Psoas muscle (tissue), 8 donors: Measurements from ENCODE around the gene BTBD7. TPM values are rescaled to one million over a fixed set of nuclear protein-coding genes. Genes with fewer than 3 reads are reported as not detected.
A peak's percentile ranks its signal among the peaks of the same experiment; 100 is the strongest.

Experiments used
- ATAC-seq, 4 donors: fragments of 200-7000 bp; cut with Tn5 transposase; one replicate each; pipeline ENCODE4 v1.9.1; 2020; ENCODE audit warnings: moderate library complexity in 3 of 4, mild to moderate bottlenecking in 2 of 4
- DNase-seq, 2 donors: peaks; one replicate each; pipeline ENCODE4 v3.0.0-alpha.2; 2020
- H3K27ac ChIP-seq: fragments of 200-600 bp; one replicate; pipeline ENCODE4 v1.8.0; 2022
- H3K27me3 ChIP-seq, 3 donors: fragments of 200-600 bp in 1 of 3; one replicate each; pipeline versions ENCODE4 v1.6.1 to v1.8.0; 2013 to 2022; ENCODE audit warnings: low read length in 2 of 3, mild to moderate bottlenecking in 2 of 3, moderate library complexity in 1 of 3; ENCODE audit not compliant: insufficient read depth in 3 of 3
- H3K36me3 ChIP-seq, 2 donors: fragments of 200-600 bp in 1 of 2; one replicate each; pipeline versions ENCODE4 v1.6.1 to v1.8.0; 2013 to 2022; ENCODE audit warnings: low read depth in 1 of 2, mild to moderate bottlenecking in 1 of 2, moderate library complexity in 1 of 2; ENCODE audit not compliant: insufficient read depth in 1 of 2
- H3K4me1 ChIP-seq: fragments of 200-600 bp; one replicate; pipeline ENCODE4 v1.8.0; 2022
- H3K4me3 ChIP-seq: fragments of 200-600 bp; one replicate; pipeline ENCODE4 v1.8.0; 2022; ENCODE audit warnings: mild to moderate bottlenecking
- H3K9me3 ChIP-seq: fragments of 200-600 bp; one replicate; pipeline ENCODE4 v1.8.0; 2022
- WGBS, 3 donors: extraction: QIAGEN DNeasy Blood & Tissue Kit; methylation state at CpG; one replicate each; pipeline versions ENCODE4 v1.1.6 to v1.1.7; 2013; 5-methylcytosine and 5-hydroxymethylcytosine counted together
- intact Hi-C, 2 donors: fragments of 100-400 bp; cut with DNase I; formaldehyde crosslinking; loops; one replicate each; pipeline versions ENCODE4 v1.11.0 to v1.14.2; 2022
- polyA plus RNA-seq, 3 donors: library from polyadenylated mRNA; stranded (reverse); fragments of 200-250 nt; gene quantifications; one replicate each; pipeline ENCODE4 v1.2.3, GENCODE V29; 2013
- total RNA-seq, 4 donors: library from RNA; stranded (reverse); fragmentation: NEBNext Ultra II Directional in 2 of 4; extraction: Animal tissue kit (Norgen Biotek cat#: 25700) in 2 of 4; gene quantifications; one replicate each; pipeline versions ENCODE4 v1.2.1 to v1.2.4, GENCODE V29; 2021 to 2023
- TF ChIP-seq, protein P1 (sequence below): fragments of 200-600 bp; IDR thresholded peaks from one replicate; pipeline ENCODE4 v1.8.0; 2022; ENCODE audit warnings: antibody characterized with exemption
- donor health status: healthy with polysubstance abuse.
- donor health status: DM: no; HTN: no; CAD: no; lungs with moderate emphysema.
- donor health status: Bipolar disorder and iron deficiency.
- donor health status: healthy.
- donor health status: DM: yes; HTN: yes; CAD: no.
- donor health status: DM: no; HTN: no; CAD: no.
- donor health status: DM: no; HTN: no; CAD: no.
- donor health status: DM: yes; HTN: yes; CAD: no.

BTBD7 gene
- total and polyA plus RNA-seq, 7 donors: 6.0 to 24.9 (median 18.9) TPM

DNA sequence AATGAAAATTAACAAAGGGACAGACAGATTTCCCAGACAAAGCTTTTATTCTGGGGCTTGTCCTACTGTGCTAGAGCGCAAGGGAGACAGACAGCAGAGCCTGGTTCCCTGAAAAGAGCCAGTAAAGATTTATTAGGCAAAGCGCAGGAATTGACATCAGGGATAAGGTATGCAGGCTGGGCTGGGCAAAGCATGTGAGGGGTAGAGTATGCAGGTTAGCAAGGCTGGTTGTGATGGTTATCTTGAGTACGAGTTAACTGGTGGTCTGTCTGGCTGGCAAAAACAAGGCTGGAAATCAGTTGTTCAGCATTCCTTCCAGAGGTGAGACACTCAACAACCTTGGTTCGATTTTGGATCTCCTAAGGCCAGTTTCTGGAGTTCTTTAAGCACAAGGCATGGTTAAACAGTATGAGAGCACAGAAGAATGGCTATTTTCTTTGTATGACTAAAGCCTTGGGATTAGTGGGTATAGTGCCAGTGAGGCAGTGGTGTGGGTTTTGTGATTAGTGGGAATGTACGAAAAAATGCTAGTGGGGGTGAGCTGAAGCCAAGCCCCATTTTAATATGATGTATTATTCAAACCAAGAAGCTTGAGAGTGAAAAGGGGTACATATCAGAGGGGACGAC, 30.9 kb downstream of the BTBD7 start:
- Histone ChIP-seq H3K36me3 (no peaks in the 10 kb centered on the region), H3K27me3 (no peaks in the 10 kb centered on the region), H3K27ac (no peak overlapping the region), H3K9me3 (no peaks in the 10 kb centered on the region), H3K4me1 (peaks cover 42% of the 10 kb centered on the region), H3K4me3 (no peak overlapping the region)
- DNase-seq (no peak), ATAC-seq (peak in 2 of 4 donors; percentile 38 to 40)
- intact Hi-C loops: no loop called here
- TF ChIP-seq, protein P1, sequence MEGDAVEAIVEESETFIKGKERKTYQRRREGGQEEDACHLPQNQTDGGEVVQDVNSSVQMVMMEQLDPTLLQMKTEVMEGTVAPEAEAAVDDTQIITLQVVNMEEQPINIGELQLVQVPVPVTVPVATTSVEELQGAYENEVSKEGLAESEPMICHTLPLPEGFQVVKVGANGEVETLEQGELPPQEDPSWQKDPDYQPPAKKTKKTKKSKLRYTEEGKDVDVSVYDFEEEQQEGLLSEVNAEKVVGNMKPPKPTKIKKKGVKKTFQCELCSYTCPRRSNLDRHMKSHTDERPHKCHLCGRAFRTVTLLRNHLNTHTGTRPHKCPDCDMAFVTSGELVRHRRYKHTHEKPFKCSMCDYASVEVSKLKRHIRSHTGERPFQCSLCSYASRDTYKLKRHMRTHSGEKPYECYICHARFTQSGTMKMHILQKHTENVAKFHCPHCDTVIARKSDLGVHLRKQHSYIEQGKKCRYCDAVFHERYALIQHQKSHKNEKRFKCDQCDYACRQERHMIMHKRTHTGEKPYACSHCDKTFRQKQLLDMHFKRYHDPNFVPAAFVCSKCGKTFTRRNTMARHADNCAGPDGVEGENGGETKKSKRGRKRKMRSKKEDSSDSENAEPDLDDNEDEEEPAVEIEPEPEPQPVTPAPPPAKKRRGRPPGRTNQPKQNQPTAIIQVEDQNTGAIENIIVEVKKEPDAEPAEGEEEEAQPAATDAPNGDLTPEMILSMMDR: no peak
- WGBS, 3 donors: 82 to 87% (median 86%) methylated on average over 6 of the region's 6 CpGs

DNA sequence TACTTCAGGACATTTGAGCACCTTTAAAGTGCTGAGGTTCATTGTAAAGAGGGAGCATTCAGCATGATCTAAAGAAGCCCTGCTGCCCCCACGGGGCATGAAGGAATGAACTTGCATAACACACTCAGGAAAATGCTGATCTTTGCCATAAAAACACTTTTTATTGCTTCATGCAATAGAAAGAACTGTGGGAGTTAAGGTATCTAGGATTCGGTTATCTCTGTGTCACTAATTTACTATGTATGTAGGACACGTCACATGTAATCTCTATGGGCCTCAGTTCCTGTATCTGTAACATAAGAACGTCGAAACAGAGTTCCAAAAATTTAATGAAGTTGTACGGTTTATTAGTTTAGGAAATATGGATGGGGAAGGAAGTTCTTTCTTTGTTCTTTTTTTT, 33.0 kb downstream of the BTBD7 start:
- WGBS, 3 donors: 63 to 69% (median 68%) methylated on average over 6 of the region's 6 CpGs
- Histone ChIP-seq H3K27me3 (no peaks in the 10 kb centered on the region), H3K36me3 (no peaks in the 10 kb centered on the region), H3K4me1 (peaks cover 29% of the 10 kb centered on the region), H3K27ac (no peak overlapping the region), H3K9me3 (no peaks in the 10 kb centered on the region), H3K4me3 (no peak overlapping the region)
- intact Hi-C loops: no loop called here
- ATAC-seq: no peak
- TF ChIP-seq, protein P1: no peak
- no peak for DNase-seq

DNA sequence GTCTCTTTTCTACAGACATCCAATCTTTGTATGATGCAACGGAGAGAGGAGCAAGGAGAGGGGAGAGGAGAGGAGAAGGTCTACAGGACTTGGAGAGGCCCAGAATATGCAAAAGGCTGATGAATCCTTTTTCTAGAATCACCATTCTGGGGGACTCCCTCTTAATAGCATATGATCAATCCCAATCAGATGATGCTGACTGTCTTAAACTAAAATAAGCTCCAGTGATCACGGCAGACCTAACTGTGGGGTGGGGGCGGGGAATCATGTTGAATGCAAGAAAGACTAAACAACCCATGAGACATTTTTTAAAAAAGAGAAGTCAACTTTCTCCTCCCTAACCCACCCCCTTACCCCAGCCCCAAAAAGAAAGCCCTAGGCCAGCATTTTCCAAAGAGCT, 33.4 kb downstream of the BTBD7 start:
- Histone ChIP-seq H3K4me1 (peaks cover 24% of the 10 kb centered on the region), H3K9me3 (no peaks in the 10 kb centered on the region), H3K36me3 (peaks cover 1 to 2% of the 10 kb centered on the region in 2 donors), H3K27me3 (no peaks in the 10 kb centered on the region), H3K27ac (no peak overlapping the region), H3K4me3 (no peak overlapping the region)
- peak in 2 of 4 donors; percentile 32 to 37 for ATAC-seq
- intact Hi-C loops: no loop called here
- TF ChIP-seq, protein P1: no peak
- 73 to 77% (median 77%) methylated on average over 3 of the region's 3 CpGs for WGBS, 3 donors
- DNase-seq: no peak

DNA sequence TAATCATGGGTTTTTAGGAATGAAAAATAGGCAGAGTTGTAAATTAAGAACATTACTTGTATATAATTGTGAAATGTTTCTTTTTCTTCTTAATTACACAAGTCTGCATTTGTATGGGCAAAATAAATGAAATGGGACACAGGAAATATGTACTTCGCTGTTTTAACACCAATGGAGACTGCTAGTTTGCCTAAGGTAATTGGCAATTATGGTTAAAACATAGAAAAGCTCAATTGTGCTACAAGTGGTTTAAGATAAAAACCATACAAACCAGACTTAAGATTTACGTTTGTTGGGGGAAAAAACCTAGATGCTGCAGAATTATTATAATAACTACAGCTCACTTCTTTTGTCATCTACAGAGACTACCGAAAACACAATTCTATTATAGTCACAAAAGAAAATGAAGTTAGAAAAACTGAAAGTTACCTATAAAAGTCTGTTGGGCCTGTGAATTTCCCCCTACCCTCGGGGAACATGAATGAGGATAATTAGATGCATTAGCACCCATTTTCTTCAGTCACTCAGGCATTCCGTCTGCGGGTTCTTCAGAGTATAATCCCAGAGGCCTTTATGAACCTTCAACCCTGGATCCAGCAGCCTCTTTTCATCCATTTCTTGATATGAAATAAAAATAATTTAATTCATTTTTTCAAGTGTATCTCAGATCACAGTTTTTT, 37.2 kb downstream of the BTBD7 start:
- no peak overlapping the region for H3K4me3 ChIP-seq
- DNase-seq (no peak), ATAC-seq (no peak)
- TF ChIP-seq, protein P1: no peak
- 88 to 89% (median 89%) methylated on average over 6 of the region's 6 CpGs for WGBS, 3 donors
- no peak overlapping the region for H3K27ac ChIP-seq
- no peaks in the 10 kb centered on the region for H3K9me3 ChIP-seq
- H3K36me3 ChIP-seq: peaks cover 6 to 10% of the 10 kb centered on the region in 2 donors
- H3K27me3 ChIP-seq: no peaks in the 10 kb centered on the region
- H3K4me1 ChIP-seq: peaks cover 14% of the 10 kb centered on the region
- intact Hi-C loops: no loop called here
